Measurements from ENCODE around the gene MVK. TPM values are rescaled to one million over a fixed set of nuclear protein-coding genes. Genes with fewer than 3 reads are reported as not detected.

MVK gene
- total RNA-seq, 1 donor from 2014 or later = 12.4 TPM

GRCh38 chr12:109575683-109576082 is 2.1 kb downstream of the MVK start:
- Mint-ChIP-seq H3K36me3 (ENCODE audit: low read depth, unreplicated experiment) (peaks cover 9% of the 10 kb centered on the region), H3K4me1 (ENCODE audit: low read depth, unreplicated experiment) (no peaks in the 10 kb centered on the region), H3K4me3 (ENCODE audit: unreplicated experiment) (no peak overlapping the region), H3K27me3 (ENCODE audit: low read depth, unreplicated experiment) (no peaks in the 10 kb centered on the region), H3K27ac (ENCODE audit: unreplicated experiment) (no peak overlapping the region), H3K9me3 (ENCODE audit: unreplicated experiment) (no peaks in the 10 kb centered on the region)
- no peak overlapping the region for H3K9ac ChIP-seq (ENCODE audit: low read length)
- FAIRE-seq (no peak), DNase-seq (ENCODE audit: low read depth) (no peak)
- TF ChIP-seq EZH2 (IDR thresholded peaks at IDR 0.05; ENCODE audit: insufficient read depth, low read length) (no peak), CTCF (IDR thresholded peaks at IDR 0.05; ENCODE audit: insufficient read depth, low read depth, low read length) (no peak)
- no peak overlapping the region for H3K27ac ChIP-seq (ENCODE audit: low read depth, low read length)
- H3K36me3 ChIP-seq (ENCODE audit: insufficient read depth, low read length) = peaks cover 19% of the 10 kb centered on the region
- H3K4me3 ChIP-seq (ENCODE audit: insufficient read depth, low read depth, low read length) = no peak overlapping the region
- H3K4me2 ChIP-seq (ENCODE audit: low read length) = no peak overlapping the region
- H4K20me1 ChIP-seq (ENCODE audit: insufficient read depth, low read length) = no peaks in the 10 kb centered on the region
- H2AFZ ChIP-seq (ENCODE audit: low read depth, low read length) = no peak overlapping the region
- H3K79me2 ChIP-seq (ENCODE audit: insufficient read depth, low read length) = peaks cover 8% of the 10 kb centered on the region
- no peaks in the 10 kb centered on the region for H3K9me3 ChIP-seq (ENCODE audit: insufficient read depth, low read depth, low read length)
- no peaks in the 10 kb centered on the region for H3K27me3 ChIP-seq (ENCODE audit: insufficient read depth, low read length)
- H3K4me1 ChIP-seq (ENCODE audit: insufficient read depth, low read length) = peaks cover 11% of the 10 kb centered on the region

GRCh38 chr12:109577311-109577710 is 3.7 kb downstream of the MVK start:
- no peak overlapping the region for H3K27ac Mint-ChIP-seq (ENCODE audit: unreplicated experiment)
- Histone ChIP-seq H3K4me2 (ENCODE audit: low read length) (no peak overlapping the region), H3K9me3 (ENCODE audit: insufficient read depth, low read depth, low read length) (no peaks in the 10 kb centered on the region), H3K79me2 (ENCODE audit: insufficient read depth, low read length) (peaks cover 8% of the 10 kb centered on the region), H3K27me3 (ENCODE audit: insufficient read depth, low read length) (no peaks in the 10 kb centered on the region), H4K20me1 (ENCODE audit: insufficient read depth, low read length) (no peaks in the 10 kb centered on the region), H3K27ac (ENCODE audit: low read depth, low read length) (no peak overlapping the region), H2AFZ (ENCODE audit: low read depth, low read length) (no peak overlapping the region), H3K9ac (ENCODE audit: low read length) (no peak overlapping the region), H3K4me1 (ENCODE audit: insufficient read depth, low read length) (peaks cover 11% of the 10 kb centered on the region), H3K36me3 (ENCODE audit: insufficient read depth, low read length) (peaks cover 19% of the 10 kb centered on the region), H3K4me3 (ENCODE audit: insufficient read depth, low read depth, low read length) (no peak overlapping the region)
- H3K27me3 Mint-ChIP-seq (ENCODE audit: low read depth, unreplicated experiment) = no peaks in the 10 kb centered on the region
- H3K9me3 Mint-ChIP-seq (ENCODE audit: unreplicated experiment) = no peaks in the 10 kb centered on the region
- peaks cover 7% of the 10 kb centered on the region for H3K4me1 Mint-ChIP-seq (ENCODE audit: low read depth, unreplicated experiment)
- TF ChIP-seq CTCF (IDR thresholded peaks at IDR 0.05; ENCODE audit: insufficient read depth, low read depth, low read length) = no peak
- TF ChIP-seq EZH2 (IDR thresholded peaks at IDR 0.05; ENCODE audit: insufficient read depth, low read length) = no peak
- FAIRE-seq = no peak
- H3K36me3 Mint-ChIP-seq (ENCODE audit: low read depth, unreplicated experiment) = peaks cover 13% of the 10 kb centered on the region
- H3K4me3 Mint-ChIP-seq (ENCODE audit: unreplicated experiment) = no peak overlapping the region
- no peak for DNase-seq (ENCODE audit: low read depth)

GRCh38 chr12:109578330-109578927 is 4.8 kb downstream of the MVK start:
- TF ChIP-seq EZH2 (IDR thresholded peaks at IDR 0.05; ENCODE audit: insufficient read depth, low read length) (no peak), CTCF (IDR thresholded peaks at IDR 0.05; ENCODE audit: insufficient read depth, low read depth, low read length) (no peak)
- Mint-ChIP-seq H3K4me1 (ENCODE audit: low read depth, unreplicated experiment) (peaks cover 7% of the 10 kb centered on the region), H3K4me3 (ENCODE audit: unreplicated experiment) (no peak overlapping the region), H3K36me3 (ENCODE audit: low read depth, unreplicated experiment) (peaks cover 13% of the 10 kb centered on the region), H3K27me3 (ENCODE audit: low read depth, unreplicated experiment) (no peaks in the 10 kb centered on the region), H3K27ac (ENCODE audit: unreplicated experiment) (no peak overlapping the region), H3K9me3 (ENCODE audit: unreplicated experiment) (no peaks in the 10 kb centered on the region)
- Histone ChIP-seq H3K4me1 (ENCODE audit: insufficient read depth, low read length) (peaks cover 11% of the 10 kb centered on the region), H4K20me1 (ENCODE audit: insufficient read depth, low read length) (no peaks in the 10 kb centered on the region), H3K9me3 (ENCODE audit: insufficient read depth, low read depth, low read length) (no peaks in the 10 kb centered on the region), H3K36me3 (ENCODE audit: insufficient read depth, low read length) (peaks cover 19% of the 10 kb centered on the region), H2AFZ (ENCODE audit: low read depth, low read length) (no peak overlapping the region), H3K9ac (ENCODE audit: low read length) (no peak overlapping the region), H3K4me2 (ENCODE audit: low read length) (no peak overlapping the region), H3K27me3 (ENCODE audit: insufficient read depth, low read length) (no peaks in the 10 kb centered on the region), H3K4me3 (ENCODE audit: insufficient read depth, low read depth, low read length) (no peak overlapping the region), H3K79me2 (ENCODE audit: insufficient read depth, low read length) (peaks cover 8% of the 10 kb centered on the region), H3K27ac (ENCODE audit: low read depth, low read length) (no peak overlapping the region)
- DNase-seq (ENCODE audit: low read depth) (no peak), FAIRE-seq (no peak)

Data from astrocyte (in vitro differentiated cells and primary cell).